G401 (cell line): ENCODE results near the gene DNAH11. TPM values are rescaled to one million over a fixed set of nuclear protein-coding genes. Genes with fewer than 3 reads are reported as not detected.

Source experiments
- DNase-seq: peaks from one replicate; pipeline ENCODE4 v3.0.0-alpha.2; 2015; ENCODE audit warnings: low spot score
- in situ Hi-C: cut with HindIII; loops from 2 replicates; pipeline ENCODE4 v1.10.0; 2016; ENCODE audit warnings: low sequenced_read_pairs, mixed read lengths
- total RNA-seq: library from RNA; depleted of rRNA; stranded (reverse); fragments of >200 nt; shearing (Covaris generic); gene quantifications from 2 replicates; pipeline ENCODE4 v1.2.3, GENCODE V29; 2014

The DNAH11 gene
- total RNA-seq, 1 experiment from 2014 or later, result 3.4 TPM

DNA sequence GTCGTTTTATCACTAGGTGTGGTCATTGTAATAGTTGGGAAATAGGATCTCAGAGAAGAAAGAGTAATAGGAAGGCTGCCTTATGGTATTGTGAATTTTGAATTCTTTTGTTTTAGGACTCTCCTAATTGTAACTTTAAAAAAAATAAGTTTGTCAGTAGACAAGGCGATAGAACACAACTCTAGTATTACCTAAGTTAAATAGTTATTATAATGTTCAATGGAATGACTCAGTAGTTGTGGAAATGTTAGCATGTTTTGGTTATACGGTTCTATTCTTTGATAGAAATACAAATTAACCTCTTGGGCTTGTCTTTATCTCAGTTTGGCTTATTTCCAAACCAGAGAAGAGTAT lies 1.4 kb downstream of the DNAH11 start:
- no peak for DNase-seq

DNA sequence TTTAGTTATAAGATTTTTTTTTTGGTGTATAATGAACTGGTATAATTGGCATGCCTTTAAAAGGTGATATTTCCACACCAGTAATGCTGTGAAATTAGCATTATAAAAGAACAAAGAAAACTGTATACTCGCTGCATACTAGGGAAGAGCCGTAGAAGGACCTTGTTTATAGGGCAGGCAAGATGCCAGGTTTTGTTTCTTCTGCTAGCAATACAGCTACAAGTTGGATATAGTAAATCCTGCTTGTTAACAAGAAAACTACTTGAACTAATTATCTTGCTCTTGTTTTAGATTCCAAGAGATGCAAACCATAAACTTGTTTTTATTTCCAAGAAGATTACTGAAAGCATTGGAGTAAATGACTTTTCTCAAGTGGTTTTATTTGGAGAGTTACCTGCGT lies 1.9 kb downstream of the DNAH11 start:
- in situ Hi-C loops, result no loop called here
- DNase-seq, result no peak

More for the DNA sequence above, 1.4 kb downstream of the DNAH11 start:
- in situ Hi-C loops, result no loop called here

DNA sequence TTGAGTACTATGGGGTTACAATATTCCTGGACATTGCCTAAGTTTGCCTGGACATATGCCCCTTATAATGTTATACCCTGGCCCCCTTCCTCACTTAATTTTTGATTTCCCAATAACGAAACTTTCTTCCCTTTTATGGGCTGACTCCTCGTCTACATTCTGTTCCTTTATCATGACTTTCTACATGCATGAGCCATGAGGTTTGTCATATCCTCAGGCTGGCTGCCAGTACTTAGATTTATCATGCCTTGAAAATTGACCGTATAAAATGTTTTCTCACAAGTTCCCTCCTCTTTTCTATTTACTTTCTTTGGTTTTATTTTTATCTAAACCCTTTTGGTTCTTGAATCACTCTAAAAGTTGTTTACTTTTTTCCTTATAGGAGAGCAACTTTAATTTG lies 4.7 kb downstream of the DNAH11 start:
- in situ Hi-C loops, result no loop called here
- no peak for DNase-seq

DNA sequence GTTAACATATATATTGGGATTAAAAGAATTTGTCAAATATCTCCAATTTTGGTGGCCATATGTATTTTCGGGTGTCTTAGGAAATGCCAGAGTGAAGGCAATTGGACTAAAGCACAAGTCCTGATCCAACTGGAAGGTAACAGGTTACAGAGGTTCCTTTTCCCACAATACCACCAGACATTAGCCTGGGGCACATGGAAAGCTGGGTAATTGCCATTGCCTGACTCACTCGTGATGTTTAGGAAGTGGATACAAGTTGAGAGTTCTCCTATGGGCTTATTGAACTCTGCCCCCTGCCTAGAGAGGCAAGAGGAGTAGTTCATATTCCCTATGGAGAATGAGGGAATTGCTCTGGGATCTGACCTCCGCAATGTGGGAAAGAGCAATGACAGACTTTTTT lies 5.7 kb downstream of the DNAH11 start:
- in situ Hi-C loops, result no loop called here

DNA sequence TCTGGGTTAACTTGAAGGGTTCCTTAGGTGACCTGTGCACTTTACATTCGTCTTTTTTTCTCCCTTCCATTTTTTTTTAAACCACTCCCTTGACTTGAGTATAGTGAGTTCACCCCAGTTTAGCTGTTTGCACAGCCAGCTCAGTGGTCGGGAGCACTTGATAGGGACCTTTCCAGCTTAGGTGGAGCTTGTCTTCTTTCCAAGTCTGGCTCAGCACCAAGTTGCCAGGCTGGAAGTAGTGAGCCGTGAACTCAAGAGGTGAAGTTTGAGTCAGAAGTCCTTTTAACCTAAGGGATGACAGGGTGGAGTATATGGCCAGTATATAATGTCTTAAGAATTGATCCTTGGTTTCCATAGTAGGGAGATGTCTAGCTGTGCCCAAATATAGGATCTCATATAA lies 7.2 kb downstream of the DNAH11 start:
- no peak for DNase-seq
- in situ Hi-C loops, result no loop called here

More for the DNA sequence above, 5.7 kb downstream of the DNAH11 start:
- no peak for DNase-seq

DNA sequence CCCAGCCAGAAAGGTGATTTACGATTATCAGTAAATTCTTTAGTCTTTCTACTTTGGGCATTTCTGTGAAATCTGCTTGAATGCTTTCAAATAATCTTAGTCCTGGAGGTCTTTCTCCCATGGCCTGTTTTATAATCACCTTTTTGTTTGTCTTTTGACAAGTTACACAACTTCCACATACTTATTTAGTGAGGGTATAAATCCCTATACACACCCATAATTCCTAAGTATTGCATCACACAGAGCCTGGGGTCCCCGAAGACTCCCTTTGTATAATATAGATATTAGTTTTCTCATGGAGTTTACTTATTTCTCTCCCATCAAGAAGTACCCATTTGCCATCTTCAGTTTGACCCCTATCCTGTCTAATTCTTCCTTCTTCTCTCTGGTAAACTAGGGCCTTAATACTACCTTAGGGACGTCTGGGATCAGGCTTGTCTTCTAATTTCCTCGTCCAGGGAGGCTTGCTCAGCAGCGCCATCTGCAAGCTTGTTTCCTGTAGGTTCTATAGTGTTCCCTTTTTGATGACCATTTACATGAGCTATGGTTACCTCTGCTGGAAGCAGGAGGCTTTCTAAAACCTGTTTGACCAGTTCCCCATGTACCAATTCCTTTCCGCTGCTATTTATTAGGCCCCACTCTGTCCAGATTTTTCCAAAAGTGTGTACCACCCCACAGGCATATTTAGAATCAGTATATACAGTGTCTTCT lies 8.1 kb downstream of the DNAH11 start:
- in situ Hi-C loops, result no loop called here
- DNase-seq, result no peak

DNA sequence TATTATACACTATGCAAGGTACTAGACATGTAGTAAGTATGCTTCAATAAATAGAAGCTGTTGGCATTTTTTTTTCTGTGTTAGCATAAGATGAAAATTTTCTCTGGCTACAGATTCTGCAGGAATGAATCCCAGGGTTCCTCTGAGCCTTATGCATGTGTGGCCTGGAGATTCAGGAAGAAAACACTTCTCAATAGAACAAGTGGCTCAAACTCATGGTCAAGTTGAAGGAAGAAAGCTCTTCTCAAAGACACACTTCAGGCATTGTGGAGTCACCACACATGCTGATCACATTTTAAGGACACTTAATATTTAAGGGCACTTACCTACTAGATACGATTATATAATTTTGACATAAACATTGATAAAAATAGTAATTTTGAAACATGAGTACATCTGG lies 19.5 kb downstream of the DNAH11 start:
- in situ Hi-C loops, result no loop called here
- no peak for DNase-seq

DNA sequence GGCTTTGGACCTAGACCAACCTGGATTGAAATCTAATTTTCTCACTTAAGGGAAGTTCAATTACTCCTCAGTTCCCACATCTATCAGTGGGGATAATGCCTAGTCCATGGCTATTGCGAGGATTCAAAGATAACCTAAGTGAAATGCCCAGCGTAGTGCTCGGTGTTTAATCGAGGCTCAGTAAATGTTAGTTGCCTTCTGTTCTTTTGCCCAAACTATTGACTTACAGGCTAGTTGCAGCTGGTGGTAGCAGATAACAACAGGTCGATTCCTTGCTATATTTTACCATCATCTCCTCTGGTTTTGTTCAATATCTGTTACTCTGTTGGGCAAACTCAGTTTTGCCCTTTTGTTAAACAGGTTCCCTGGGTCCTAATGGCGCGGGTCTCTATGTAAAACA lies 22.8 kb downstream of the DNAH11 start:
- in situ Hi-C loops, result no loop called here
- DNase-seq, result no peak

DNA sequence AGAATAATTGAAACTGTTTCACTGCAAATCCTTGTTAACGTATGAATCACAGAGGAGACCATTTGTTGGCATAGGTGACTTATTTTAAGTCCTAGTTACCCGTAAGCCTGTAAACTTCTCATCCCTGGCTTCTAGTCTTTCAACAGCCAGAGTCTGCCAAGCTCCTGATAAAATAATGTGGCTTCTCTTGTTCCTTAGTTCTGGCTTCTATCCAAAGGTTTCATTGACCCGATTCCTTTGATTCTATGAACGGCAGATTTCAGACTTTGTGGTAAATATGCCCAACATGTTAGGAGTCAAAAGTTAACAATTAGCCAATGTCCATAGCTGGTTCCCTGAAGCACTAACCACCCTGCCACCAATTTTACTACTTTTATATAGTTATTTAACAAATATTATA lies 23.3 kb downstream of the DNAH11 start:
- in situ Hi-C loops, result no loop called here
- no peak for DNase-seq

DNA sequence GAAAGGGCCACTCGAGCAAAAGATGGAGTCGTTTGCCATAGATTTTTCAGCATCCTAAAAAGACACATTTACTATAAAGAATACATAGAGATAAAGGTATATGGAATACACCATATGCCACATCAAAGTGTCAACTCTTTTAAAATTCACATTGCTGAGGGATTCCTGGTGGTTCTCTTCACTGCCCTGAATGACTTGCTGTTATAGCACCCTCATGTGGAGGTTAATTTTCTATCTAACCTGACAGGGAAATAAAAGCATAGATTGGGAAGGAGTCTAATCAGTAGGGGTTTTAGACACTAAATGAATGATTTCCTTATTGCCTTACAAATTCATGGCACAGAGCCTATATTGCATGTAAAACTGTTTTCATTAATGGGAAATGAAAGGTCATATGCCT lies 25.9 kb downstream of the DNAH11 start:
- DNase-seq, result no peak
- in situ Hi-C loops, result no loop called here

DNA sequence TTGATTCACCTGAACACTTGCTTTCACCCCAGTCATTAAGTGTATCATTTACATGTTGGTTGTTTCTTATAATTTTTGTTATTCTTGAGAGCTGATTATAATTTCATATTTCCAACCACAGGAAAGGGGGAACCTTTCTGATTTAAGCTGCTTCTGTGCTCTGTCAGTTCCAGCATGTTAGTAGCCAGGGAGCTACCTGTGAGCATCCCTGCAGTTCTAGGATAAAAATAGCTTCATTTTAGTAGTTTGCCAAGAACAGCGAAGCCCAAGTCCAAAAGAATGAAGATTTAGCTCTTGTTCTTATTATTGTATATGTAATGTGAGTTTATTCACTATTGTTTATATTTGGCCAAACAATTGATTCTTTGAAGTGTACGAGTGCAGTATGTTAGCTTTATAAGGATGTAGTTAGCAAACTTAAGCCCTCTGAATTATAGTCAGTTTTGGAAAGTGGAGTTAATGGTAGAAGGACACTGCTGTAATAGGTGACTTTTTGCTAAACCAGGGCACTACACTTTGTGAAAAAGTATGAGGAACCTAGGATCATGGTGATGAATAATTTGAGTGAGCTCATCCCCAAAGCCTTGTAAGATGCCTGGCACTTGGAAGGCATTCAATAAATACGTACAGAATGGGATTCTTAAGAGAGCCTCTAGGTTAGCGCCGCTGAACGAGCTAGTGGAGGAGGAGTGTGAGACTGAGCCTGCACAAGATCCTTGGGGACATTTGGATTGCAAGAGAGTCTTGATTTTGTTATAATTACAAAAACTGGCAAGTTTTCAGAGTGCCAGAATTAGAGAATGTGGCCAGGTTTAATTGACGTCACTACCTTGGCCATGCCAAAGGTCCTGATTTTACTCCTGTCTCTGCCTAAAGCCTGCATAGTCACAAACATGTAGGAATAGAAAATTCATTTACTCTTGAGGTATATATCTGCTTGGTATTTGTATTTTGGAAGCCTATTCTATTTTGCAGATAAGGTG lies 29.8 kb downstream of the DNAH11 start:
- in situ Hi-C loops, result no loop called here
- DNase-seq, result peak; percentile 72

DNA sequence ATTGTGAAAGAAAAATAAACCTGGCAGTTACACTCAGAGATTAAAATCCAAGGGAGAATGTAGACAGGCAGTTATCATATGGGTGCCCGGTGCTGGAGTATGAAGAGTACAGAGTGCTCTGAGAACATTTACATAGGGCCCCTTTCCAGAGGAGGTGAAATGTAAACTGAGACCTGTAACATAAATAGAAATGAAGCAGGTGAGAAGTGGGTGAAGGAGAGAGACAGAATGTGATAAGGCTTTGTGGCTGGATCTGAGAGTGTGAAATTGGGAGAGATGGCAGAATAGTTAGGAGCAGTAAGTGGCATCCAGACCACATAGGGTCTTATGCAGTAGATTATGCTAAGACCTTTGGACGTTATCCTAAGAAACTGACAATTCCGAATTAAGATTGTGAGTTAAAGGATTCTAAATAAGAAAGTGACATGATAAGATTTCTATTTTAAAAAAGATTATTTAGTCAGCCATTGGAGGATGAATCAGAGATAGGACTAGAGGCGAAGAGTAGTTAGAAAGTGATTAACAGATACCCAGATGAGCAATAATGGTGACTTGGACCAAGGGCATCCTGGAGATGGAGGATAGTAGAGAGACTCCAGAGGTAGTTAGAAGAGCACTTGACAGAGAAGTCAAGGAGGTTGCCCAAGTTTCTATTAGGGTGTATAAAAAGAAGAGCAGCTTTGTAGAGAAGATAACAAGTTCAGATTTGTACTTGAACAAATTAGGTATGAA lies 36.7 kb downstream of the DNAH11 start:
- DNase-seq, result no peak
- in situ Hi-C loops, result no loop called here

DNA sequence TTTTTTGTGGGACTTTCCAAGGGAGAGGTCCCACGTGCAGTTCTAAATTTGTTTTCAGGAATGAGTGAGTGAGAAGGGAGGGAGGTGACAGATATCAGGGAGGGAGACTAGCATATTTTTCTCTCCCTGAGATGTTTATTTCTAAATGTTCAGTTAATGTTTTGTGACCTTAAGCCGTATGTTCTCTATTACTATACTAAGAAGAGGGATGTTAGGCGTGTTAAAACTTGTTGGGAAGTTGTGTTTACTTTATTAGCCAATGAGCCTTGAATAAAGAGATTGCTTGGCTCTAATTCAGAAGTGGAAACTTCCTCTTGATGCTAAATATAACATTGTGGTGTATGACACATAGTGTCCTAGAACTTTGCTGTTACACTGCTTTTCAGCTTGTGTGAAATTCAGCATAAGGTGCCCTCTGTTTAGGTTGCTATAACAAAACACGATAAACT lies 37.3 kb downstream of the DNAH11 start:
- in situ Hi-C loops, result no loop called here
- DNase-seq, result no peak

DNA sequence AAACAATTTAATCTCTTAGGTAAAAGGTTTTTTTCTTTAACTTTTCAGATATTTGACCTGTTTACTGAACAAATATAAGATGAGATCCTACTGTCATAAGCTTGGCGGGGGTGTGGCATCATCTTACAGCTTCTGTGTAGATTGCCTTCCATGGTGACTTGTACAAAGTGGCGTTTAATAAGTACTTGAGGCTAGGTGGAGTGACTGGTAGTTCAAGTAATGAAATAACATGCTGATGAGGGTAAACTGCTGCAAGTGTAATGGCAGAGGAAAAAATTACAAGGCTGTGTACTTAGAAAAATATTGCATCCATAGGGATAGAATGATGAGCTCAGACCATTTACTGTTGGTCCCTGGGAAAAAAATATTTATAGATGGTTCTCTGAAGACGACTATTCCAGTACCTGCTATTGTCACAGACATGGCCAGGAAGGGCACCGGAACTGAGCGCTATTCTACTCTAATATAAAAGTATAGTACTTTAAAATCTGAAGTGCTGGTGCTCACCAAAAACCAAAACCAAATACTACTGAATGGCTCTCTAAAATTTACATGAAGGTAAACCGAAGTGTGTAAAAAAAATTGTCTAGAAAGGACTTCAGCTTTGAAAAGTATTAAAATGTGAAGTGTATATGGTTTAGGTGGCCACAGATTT lies 42.4 kb downstream of the DNAH11 start:
- in situ Hi-C loops, result no loop called here
- no peak for DNase-seq

DNA sequence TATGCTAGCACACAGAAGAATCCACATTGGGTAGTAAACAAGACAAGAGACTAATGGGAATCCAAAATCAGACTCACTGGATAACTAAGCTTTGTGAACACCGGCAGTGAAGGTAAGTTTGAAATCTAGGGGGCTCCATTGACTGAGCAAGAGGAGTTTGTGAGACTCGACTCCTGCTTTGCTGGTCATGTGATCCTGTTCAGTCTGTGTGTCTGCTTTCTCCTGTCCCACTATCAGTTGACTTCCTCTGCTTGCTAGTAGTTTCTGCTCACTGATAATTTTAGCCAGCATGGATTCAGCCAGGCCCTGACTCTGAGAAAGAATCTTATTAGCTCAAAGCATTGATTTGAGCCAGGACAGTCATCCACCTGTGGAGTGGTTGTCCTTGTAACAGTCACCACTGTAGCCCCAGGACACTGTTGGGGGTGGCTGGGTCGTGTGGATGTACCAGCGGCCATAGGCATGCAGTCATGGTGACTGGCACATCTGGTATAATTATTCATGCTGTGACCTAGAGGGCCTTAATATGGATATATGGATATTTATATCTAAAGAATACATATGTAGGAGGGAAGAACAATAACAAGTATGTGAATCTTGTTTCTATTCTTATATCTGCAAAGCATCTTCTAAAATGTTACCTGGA lies 44.4 kb downstream of the DNAH11 start:
- in situ Hi-C loops, result no loop called here
- no peak for DNase-seq

DNA sequence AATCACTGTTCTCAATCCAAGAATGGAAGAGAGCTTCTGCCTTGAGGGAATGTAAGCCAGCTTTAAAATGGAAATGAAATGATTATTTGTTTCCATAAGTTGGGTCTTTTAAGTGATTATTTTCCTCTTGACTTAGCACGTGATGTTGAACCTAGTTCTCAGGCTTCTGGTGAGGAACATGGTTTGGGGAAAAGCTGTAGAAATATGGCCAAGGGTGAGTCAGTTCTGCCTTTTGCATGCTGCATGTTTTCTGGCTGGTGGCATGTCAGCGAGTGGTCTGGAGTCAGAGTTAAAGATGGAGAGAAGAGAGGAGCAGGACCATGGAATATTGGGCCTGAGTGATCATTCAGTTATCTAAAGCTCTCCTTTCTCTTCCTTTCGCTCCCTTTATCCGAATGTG lies 54.0 kb downstream of the DNAH11 start:
- in situ Hi-C loops, result no loop called here

DNA sequence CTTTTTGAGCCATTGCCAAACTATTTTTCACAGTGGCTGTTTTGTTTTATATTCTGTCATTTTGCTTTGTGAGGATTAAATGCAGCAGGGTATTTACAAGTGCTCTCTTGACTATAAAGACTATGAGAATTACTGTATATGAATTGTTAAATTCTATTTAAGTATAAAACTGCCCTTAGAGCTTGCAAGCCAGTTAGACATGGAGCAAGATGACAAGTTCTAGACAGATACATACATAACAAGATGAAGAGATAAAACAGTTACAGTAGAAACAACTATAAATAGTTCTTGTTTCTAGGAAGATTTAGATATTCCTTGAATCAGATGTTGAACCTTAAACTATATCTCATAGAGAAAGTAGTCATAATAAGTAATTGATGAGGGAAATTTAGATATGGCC lies 60.6 kb downstream of the DNAH11 start:
- in situ Hi-C loops, result no loop called here

More for the DNA sequence above, 54.0 kb downstream of the DNAH11 start:
- DNase-seq, result no peak

DNA sequence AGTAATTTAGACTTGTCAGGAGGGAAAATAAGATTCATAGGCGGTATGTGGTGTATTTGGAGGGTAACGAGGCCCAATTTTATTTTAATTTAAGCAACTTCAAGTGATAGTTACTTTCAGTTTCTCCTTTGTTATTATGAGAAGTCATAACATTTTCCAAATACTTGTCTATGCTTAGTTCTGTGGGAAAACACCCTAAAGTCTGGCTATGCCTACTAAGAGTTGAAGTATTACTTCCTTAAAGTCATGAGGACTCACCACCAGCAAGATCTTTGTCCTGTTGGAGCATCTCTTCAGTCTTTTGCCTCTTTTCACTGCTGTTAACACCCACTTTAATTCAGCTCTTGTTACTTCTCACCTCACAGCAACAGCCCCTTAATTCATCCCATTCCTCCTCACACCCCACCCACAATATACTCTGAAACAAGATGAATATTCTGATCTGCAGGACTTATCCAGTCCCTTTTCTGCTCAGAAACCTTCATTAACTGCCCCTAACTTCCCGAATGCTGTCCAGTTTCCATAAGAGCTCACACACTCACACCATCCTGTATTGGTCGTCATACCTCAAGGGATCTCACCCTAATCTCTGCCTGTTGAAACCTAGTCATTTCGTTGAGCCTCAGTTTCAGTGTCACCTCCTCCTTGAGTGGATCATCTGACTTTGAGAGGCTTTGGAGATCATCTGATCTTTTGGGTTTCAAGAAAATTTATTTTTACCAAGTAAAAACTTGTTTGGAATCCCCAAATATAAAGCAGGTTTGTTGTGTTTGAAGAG lies 61.3 kb downstream of the DNAH11 start:
- no peak for DNase-seq

More for the DNA sequence above, 60.6 kb downstream of the DNAH11 start:
- DNase-seq, result no peak

More for the DNA sequence above, 61.3 kb downstream of the DNAH11 start:
- in situ Hi-C loops, result no loop called here
